ENCODE measurements around the gene TRPM4.
"Not testable (repeated sequence)": the region's sequence is repeated elsewhere in the genome, so short reads cannot be mapped to it uniquely, and the experiment has no call there.

TRPM4 gene

DNA sequence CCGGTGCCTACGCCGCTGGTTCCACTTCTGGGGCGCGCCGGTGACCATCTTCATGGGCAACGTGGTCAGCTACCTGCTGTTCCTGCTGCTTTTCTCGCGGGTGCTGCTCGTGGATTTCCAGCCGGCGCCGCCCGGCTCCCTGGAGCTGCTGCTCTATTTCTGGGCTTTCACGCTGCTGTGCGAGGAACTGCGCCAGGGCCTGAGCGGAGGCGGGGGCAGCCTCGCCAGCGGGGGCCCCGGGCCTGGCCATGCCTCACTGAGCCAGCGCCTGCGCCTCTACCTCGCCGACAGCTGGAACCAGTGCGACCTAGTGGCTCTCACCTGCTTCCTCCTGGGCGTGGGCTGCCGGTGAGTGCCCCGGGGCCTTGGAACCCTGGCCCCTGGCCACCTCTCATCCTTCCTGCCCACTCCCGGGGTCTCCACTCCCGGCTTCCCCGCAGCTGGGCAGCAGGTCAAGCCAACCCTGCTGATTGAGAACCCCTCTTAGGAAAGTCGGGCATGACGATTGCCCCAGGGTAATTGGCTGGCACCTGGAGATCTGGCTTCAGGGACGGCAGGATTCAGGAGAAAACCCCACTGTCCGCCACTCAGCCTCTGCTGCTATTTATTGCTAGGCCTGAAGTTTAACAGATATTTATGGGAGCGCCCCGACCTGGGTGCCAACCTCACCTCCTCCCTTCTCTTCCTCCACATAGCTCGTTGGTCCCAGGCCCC, 39.1 kb downstream of the TRPM4 start:
- DNase-seq, result no peak

DNA sequence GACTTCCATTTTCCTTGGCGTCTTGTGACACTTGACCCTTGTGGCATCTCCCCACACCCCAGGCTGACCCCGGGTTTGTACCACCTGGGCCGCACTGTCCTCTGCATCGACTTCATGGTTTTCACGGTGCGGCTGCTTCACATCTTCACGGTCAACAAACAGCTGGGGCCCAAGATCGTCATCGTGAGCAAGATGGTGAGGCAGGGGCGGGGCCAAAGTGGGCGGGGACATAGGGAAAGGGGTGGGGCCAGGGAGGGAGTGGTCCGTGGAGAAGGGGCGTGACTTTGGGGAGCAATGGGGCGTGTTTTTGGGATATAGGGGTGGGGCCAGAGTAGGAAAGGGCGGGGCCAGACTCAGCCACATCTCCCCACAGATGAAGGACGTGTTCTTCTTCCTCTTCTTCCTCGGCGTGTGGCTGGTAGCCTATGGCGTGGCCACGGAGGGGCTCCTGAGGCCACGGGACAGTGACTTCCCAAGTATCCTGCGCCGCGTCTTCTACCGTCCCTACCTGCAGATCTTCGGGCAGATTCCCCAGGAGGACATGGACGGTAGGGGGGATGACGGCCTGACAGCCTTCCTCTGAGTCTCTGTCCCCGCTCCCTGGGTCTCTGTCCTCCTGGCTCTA, 42.8 kb downstream of the TRPM4 start:
- DNase-seq, result no peak

DNA sequence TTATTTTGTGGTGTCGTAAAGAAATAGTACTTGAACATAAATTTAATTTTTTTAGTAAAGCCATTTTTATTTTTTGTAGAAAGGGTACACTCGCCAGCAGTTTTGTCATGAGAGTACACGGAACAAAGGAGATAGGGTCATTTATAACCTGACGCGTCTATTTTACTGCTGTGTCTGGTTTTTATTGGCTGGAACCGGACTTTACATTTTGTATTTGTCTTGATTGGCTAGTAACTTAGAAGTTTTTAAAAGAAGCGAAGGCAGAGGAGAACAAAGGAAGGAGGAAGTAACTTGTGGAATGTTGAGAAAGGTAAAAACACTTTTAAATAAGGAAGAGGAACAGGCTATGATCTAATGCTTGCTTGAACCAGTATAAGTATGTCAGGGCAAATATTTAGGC, 43.5 kb downstream of the TRPM4 start:
- no peak for DNase-seq

DNA sequence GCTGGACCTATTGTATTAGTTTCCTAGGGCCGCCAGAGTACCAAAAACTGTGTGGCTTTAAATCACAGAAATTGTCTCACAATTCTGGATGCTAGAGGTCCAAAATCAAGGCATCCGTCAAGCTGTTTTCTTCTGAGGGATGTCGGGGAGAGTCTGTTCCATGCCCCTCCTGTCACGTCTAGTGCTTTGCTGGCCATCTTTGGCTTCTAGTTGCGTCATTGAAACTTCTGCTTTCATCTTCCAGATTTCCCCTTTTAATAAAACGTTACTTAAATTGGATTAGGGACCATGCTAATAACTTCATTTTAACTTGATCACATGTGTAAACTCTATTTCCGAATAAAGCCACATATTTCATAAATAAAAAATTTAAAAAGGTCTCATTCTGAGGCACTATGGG, 47.5 kb downstream of the TRPM4 start:
- DNase-seq, result no peak

DNA sequence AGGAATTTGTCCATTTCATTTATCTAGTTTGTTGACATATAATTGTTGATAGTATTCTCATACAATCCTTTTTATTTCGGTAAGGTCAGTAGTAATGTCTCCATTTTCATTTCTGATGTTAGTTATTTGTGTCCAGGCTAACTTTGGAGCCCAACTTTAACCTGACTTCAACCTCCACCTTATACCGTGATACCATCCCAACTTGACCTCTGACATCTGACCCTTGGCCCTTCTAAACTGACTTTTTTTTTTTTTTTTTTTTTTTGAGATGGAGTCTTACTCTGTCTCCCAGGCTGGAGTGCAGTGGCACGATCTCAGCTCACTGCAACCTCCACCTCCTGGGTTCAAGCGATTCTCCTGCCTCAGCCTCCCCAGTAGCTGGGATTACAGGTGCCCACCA, 51.9 kb downstream of the TRPM4 start:
- DNase-seq, result not testable (repeated sequence)

DNA sequence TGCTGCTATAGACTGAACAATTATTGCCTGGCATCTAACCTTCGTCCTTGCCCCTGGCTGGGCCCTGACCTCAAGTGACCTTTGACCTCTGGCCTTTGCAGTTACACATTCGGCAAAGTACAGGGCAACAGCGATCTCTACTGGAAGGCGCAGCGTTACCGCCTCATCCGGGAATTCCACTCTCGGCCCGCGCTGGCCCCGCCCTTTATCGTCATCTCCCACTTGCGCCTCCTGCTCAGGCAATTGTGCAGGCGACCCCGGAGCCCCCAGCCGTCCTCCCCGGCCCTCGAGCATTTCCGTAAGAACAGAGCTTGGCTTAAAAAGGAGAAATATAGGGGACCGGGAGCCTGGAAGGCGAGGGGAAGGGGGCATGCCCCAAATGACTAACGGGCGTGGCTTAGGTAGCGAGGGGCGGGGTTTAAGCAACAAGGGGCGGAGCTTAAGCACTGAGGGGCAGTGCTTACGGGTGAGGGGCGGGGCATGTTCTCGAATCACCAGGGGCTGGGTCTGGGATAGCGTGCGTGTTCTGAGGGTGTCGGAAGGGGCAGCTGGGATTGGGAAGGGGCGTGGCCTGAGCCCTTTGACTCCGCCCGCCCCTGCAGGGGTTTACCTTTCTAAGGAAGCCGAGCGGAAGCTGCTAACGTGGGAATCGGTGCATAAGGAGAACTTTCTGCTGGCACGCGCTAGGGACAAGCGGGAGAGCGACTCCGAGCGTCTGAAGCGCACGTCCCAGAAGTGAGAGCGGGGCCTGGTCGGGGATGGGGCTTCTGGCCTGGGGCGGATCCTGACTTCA, 52.7 kb downstream of the TRPM4 start:
- DNase-seq, result peak; percentile 54

DNA sequence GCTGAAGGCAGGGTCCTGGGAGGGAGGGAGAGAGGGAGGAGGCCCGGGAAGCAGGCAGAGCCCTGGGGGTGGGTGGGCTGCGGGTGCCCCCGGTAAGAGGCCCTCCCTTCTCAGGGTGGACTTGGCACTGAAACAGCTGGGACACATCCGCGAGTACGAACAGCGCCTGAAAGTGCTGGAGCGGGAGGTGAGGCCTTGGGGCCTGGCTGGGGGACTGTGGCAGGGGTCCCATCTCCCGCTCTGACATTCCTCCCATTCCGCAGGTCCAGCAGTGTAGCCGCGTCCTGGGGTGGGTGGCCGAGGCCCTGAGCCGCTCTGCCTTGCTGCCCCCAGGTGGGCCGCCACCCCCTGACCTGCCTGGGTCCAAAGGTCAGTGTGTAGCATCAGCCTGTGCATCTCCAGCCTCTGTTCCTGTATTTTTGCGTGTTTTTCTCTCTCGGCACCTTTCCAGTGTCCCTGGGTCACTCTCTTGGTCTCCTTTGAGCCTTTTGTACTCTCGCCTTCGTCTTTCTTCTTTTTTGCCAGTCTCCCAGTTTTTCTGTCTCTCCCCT, 53.4 kb downstream of the TRPM4 start:
- DNase-seq, result no peak

DNA sequence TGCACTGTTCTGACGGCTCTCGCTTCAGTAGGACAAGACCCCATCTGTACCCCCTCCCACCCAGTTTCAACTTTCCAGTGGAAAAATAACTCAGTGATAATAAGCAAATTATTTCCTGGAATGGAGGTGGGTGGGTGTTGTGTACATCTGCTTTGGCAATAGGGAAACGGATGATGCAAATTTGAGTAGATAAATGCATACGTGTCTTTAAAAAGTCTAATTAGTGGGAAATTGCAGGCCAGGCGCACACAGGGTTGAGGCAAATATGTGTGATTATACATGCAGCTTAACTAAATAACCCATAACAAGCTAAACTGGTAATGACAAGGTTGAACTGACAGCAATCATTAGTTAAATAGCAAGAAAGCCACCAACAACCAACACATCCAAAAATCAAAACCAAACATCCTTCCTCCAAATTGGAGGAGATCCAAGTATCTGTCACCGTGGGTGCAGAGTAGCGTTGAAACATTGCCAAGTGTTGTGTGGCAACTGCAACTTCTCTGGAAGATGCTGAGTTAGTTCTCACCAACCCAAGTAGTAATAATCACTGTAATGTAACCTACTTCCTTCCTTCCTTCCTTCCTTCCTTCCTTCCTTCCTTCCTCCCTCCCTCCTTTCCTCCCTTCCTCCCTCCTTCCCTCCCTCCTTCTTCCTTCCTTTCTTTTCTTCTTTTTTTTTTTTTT, 54.6 kb downstream of the TRPM4 start:
- DNase-seq, result no peak

DNA sequence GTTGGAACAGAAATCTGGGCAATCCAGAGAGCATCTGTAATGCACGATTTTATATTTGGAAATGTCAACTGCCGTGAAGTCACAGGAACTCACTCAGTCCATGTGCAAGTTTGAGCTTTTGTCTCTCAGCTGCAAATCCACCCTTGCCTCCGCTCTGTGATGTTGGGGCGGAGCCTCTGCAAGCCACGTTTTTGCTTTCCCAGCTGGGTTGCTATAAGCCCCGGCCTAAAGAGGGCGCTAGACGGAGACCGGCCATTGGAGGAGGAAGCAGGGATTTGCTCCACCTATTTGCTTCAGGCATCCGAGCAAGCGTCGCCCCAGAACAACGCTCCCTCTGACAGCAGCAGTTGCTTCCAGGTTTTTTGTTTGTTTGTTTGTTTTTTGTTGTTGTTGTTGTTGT, 56.2 kb downstream of the TRPM4 start:
- DNase-seq, result no peak

DNA sequence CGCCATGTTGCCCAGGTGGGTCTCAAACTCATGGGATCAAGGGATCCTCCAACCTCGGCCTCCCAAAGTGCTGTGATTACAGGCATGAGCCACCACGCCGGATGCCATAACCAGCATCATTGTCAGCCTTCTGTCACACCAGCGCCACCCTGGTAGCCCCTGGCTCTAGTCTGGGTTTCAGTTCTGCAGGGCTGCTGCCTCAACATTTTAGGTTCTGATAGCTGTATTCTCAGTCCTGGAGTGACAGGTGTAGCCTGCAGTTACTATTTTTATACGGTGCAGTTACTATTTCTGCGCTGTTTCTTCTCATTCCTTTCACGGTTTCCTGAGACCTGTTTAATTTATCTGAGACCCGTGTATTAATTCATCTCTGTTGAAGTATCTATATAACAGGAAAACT, 57.1 kb downstream of the TRPM4 start:
- no peak for DNase-seq

DNA sequence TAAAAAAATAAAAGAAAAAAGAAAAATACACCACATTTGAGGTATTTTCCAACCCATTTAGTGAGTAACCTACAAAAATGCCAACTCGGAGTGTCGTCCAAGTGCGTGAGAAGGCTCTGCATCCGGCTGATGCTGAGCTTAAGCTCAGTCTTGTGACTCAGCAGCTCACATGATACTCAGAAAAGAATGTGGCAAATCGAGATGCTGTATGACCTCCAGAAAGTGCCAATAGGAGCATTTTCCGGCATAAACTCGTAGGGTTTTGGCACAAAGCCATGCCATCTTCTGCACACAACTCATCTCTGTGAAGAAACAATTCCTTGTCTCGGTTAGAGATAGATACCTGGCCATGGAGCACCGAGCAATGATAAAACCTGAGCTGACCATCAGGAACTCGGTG, 58.5 kb downstream of the TRPM4 start:
- no peak for DNase-seq

DNA sequence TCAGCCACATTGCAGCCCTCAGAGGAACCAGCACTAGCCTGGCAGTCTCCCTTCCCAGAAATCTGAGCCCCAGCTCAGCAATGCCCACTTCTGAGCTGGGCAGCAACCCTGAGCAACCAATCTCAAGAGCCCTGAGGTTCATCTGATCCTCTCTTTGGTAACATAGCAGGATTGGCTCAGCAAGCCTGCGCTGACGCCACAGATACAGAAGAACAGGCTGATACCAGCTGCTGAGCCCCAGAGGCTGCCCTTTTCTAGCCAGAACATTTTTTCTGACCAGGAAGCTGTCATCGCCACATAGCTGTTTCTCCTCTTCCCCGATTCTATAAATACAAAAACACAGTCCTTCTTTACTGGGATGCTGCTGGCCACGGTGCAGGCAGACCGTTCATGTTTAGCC, 59.8 kb downstream of the TRPM4 start:
- no peak for DNase-seq

DNA sequence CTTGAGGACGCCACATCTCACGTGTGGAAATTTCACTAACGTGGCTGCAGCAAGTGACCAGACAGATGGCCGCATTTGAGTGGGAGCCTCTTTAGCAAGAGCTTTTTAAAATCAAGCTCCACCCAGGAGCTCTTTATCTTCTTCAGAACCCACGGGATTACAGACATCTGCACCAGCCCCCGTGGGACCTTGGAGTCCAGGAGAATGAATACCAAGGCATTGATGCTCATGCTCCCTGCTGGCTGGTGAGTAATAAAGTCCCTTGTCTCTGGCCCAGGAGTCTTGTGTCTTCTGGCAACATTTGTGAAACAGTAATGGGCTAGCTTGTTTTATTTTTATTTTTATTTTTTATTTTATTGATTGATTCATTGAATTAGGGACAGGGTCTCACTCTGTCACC, 64.4 kb downstream of the TRPM4 start:
- DNase-seq, result no peak

DNA sequence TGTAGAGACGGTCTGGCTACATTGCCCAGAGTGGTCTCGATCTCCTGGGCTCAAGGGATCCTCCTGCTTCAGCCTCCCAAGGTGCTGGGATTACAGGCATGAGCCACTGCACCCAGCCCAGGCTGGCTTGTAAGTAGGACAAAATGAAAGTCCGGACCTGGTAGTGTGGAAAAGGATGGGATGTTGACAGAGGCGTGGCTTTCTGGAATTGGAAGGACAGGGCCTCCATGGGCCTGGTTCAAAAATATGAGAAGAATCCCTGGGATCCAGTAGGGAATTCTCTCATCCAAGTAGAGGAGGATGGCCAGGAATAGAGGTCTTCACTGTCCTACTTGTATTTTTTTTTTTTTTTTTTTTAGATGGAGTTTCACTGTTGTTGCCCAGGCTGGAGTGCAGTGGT, 64.9 kb downstream of the TRPM4 start:
- DNase-seq, result no peak

DNA sequence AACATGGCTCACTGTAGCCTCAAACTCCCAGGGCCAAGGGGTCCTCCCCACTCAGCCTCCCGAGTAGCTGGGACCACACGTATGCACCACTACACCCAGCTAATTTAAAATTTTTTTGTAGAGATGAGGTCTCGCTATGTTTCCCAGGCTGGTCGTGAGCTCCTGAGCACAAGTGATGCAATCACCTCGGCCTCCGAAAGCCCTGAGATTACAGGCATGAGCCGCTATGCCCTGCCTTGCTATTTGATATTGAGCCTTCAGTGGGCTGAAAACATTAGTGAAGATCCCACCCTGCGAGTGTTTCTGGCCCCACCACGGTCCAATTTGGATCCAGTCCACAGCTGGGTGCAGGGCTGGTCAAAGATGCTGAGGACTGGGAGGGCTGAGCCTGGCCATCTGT, 65.9 kb downstream of the TRPM4 start:
- no peak for DNase-seq

DNA sequence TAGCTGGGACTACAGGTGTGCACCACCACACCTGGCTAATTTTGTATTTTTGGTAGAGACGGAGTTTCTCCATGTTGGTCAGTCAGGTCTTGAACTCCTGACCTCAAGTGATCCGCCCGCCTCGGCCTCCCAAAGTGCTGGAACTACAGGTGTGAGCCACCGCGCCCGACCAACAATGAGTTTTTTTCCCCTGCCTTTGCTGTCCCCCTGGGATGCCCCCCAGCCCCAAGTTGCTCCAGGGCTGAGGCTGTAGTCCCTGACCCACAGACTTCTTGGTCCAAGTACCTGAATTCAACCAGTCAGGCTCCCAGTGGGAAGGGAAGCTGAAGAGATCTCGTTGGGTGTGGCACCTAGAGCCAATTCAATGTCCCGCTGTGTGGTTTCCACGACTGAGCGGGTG, 66.8 kb downstream of the TRPM4 start:
- DNase-seq, result not testable (repeated sequence)

DNA sequence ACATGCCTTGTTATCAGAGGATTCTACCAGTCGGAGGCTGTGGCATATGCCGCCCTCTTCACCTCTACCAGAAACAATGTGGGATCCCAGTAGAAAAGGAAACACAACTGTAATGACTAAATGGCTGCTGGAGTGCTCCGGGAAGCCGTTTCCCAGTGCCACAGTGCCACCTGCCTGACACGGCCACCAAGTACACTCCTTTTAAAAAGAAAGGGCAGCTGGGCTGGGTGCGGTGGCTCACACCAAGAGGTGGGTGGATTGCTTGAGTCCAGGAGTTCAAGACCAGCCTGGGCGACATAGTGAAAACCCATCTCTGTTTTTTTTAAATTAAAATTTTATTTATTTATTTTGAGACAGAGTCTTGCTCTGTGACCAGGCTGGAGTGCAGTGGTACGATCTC, 67.3 kb downstream of the TRPM4 start:
- DNase-seq, result peak; percentile 10

DNA sequence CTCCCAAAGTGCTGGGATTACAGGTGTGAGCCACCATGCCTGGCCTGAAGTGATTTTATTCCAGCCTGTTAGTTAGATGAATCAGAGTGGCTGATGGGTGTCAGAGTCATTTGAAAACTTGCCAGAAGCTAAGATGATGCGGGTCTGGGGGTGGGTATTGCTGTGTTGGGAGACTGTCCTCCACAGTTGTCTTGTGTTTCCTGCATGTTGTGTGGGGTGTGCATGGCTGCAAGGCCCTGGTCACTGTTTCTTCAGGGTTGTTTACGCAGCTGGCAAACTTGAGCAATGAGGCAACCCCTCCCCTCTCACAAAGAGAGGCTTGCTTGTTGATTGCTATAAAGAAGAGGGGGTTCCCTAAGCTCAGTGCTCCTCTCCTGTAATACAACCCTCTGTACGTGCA, 71.8 kb downstream of the TRPM4 start:
- DNase-seq, result no peak

DNA sequence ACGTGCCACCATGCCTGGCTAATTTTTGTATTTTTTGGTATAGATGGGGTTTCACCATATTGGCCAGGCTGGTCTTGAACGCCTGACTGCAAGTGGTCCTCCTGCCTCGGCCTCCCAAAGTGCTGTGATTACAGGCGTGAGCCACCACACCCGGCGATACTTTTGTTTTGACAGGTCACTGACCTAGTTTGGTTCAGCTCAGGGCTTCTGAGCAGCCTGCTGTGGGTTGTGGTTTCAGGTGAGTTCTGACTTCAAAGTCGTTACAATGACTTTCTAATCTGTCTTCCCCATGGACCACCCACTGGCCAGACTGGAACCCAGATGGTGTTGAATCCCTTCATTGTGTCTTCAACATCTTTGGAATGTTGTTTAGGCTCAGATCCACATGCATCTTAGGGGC, 73.8 kb downstream of the TRPM4 start:
- DNase-seq, result no peak

DNA sequence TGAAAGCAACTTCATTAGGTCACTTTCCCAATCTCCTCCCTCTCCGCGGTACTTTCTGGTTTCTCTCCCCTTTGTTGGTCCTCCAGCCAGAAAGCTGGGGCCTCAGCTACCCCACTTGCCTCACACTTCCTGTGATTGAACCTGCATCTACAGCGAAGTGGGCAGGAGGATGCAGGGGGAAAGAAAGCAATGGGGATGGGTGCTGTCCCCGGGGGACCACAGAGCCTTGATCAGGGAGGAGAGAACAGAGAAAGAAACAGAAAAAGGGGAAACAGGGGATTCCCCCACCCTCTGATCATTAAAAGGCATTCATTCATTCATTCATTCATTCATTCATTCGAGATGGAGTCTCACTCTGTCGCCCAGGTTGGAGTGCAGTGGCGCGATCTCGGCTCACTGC, 74.2 kb downstream of the TRPM4 start:
- no peak for DNase-seq

DNA sequence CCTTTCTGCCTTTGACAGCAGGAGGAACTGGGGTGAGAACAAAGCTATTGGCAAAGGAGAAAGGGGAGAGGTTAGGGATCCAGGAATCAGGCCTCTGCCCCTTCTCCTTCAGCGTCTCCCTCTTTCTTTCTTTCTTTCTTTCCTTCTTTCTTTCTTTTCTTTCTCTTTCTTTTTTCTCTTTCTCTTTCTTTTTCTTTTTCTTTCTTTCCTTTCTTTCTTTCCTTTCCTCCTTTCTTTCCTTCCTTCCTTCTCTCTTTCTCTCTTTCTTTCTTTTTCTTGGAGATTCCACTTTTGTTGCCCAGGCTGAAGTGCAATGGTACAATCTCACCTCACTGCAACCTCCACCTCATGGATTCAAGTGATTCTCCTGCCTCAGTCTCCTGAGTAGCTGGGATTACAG, 75.6 kb downstream of the TRPM4 start:
- no peak for DNase-seq

DNA sequence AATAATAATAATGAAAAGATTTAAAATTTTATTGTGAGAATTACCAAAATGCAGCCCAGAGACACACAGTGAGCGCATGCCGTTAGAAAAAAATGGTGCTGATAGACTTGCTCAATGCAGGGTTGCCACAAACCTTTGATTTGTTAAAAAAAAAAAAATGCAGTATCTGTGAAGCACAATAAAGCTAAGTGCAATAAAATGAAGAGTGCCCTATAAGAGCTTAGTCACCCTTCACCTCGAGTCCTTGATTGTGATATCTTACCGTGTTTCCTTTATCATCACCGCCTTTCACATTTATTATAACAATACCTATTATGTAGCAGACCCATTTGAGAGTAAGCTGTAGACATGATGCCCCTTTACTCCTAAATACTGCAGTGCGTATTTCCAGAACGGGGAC, 84.2 kb downstream of the TRPM4 start:
- no peak for DNase-seq

DNA sequence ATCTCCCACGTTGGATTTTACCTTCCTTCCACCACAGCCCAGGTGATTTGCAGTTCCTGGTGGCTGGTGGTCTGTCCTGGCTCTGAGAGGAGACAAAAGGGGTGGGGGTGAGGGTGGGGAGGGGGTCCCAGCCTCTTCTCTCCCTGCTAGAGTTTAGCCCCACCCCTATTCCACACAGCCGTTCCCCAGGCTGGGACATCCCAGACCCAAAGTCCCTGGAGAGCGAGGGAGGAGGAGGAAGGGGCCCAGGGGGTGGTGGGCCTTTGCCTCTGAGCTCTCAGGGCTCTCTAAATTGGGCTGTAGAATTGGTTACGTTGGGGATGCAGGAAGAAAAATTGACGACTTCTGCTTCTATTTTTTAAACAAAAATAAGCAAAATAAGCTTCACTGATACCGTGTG, 85.5 kb downstream of the TRPM4 start:
- DNase-seq, result no peak

Data from CD4-positive, alpha-beta T cell treated with Interferon gamma for 1 hour (primary cell).